Activated B cell treated with CpG ODN at 0.5 μM for 24 hours (primary cell): ENCODE measurements around the gene CCNB1. TPM values are rescaled to one million over a fixed set of nuclear protein-coding genes. Genes with fewer than 3 reads are reported as not detected.

ENCODE experiments used
- ATAC-seq: fragments of 200-7000 bp; cut with Tn5 transposase; one replicate; pipeline ENCODE4 v1.10.0; 2021; ENCODE audit warnings: low read depth, mild to moderate bottlenecking, moderate library complexity
- CTCF ChIA-PET: fragments of 350-600 bp; sonication (Branson Sonifier 250); formaldehyde crosslinking; loops from one replicate; lab custom pipeline; 2021; ENCODE audit warnings: antibody characterized with exemption; lab: Charles Lee
- POLR2A ChIA-PET: fragments of 350-600 bp; sonication (Branson Sonifier 250); formaldehyde crosslinking; loops from one replicate; lab custom pipeline; 2021; ENCODE audit warnings: antibody characterized with exemption; lab: Charles Lee
- DNase-seq: peaks from one replicate; pipeline ENCODE4 v3.0.0; 2022
- H3K27ac Mint-ChIP-seq: one replicate; pipeline ENCODE4 v1.8.0; 2020; ENCODE audit warnings: mixed read lengths
- H3K27me3 Mint-ChIP-seq: one replicate; pipeline ENCODE4 v1.8.0; 2021; ENCODE audit warnings: mixed read lengths
- H3K36me3 Mint-ChIP-seq: one replicate; pipeline ENCODE4 v1.8.0; 2021; ENCODE audit warnings: low read depth, mixed read lengths
- H3K4me1 Mint-ChIP-seq: one replicate; pipeline ENCODE4 v1.8.0; 2021; ENCODE audit warnings: mixed read lengths
- H3K4me3 Mint-ChIP-seq: one replicate; pipeline ENCODE4 v1.8.0; 2020; ENCODE audit warnings: mild to moderate bottlenecking, mixed read lengths
- H3K9me3 Mint-ChIP-seq: one replicate; pipeline ENCODE4 v1.8.0; 2020; ENCODE audit warnings: mixed read lengths
- CTCF ChIP-seq: fragments of 200-600 bp; IDR thresholded peaks from one replicate; pipeline ENCODE4 v1.8.0; 2022; ENCODE audit warnings: antibody characterized with exemption, mild to moderate bottlenecking
- intact Hi-C: fragments of 100-400 bp; cut with micrococcal nuclease; formaldehyde crosslinking; loops from one replicate; pipeline ENCODE4 v1.15.1; 2024
- total RNA-seq: library from RNA; stranded (reverse); gene quantifications from 2 replicates; pipeline ENCODE4 v1.2.3, GENCODE V29; 2022

CCNB1 gene
- total RNA-seq, 1 donor from 2014 or later = 10.6 TPM

GRCh38 chr5:69184621-69185020 lies 17.7 kb downstream of the CCNB1 start:
- peaks cover 8% of the 10 kb centered on the region for H3K4me1 Mint-ChIP-seq
- CTCF ChIA-PET = no interaction called here
- intact Hi-C loops = no loop called here
- no peaks in the 10 kb centered on the region for H3K36me3 Mint-ChIP-seq
- TF ChIP-seq CTCF = no peak
- no peak overlapping the region for H3K27ac Mint-ChIP-seq
- H3K9me3 Mint-ChIP-seq = no peaks in the 10 kb centered on the region
- no peak overlapping the region for H3K4me3 Mint-ChIP-seq
- no peak for DNase-seq
- H3K27me3 Mint-ChIP-seq = no peaks in the 10 kb centered on the region
- POLR2A ChIA-PET = no interaction called here
- ATAC-seq = no peak

GRCh38 chr5:69187342-69187741 lies 20.4 kb downstream of the CCNB1 start:
- H3K4me3 Mint-ChIP-seq = no peak overlapping the region
- ATAC-seq (no peak), DNase-seq (no peak)
- no peaks in the 10 kb centered on the region for H3K27me3 Mint-ChIP-seq
- H3K9me3 Mint-ChIP-seq = no peaks in the 10 kb centered on the region
- POLR2A ChIA-PET = interaction anchor here (0.6 kb wide), 1 partner anchor 317 kb away, joined by 6 read pairs; no protein-coding TSS in a partner anchor
- no peak overlapping the region for H3K27ac Mint-ChIP-seq
- no peak for TF ChIP-seq CTCF
- H3K4me1 Mint-ChIP-seq = peaks cover 14% of the 10 kb centered on the region
- CTCF ChIA-PET = no interaction called here
- H3K36me3 Mint-ChIP-seq = peaks cover 2% of the 10 kb centered on the region
- intact Hi-C loops = no loop called here

- H3K27ac Mint-ChIP-seq = peak overlapping the region; percentile 90
- H3K36me3 Mint-ChIP-seq = peaks cover 4% of the 10 kb centered on the region
- no peak for TF ChIP-seq CTCF
- DNase-seq = no peak
- ATAC-seq = no peak
- ChIA-PET CTCF (no interaction called here), POLR2A (interaction anchor here (0.6 to 2.2 kb wide), 2 partner anchors 11 to 28 kb away, joined by 3 to 11 read pairs; a partner anchor contains a TSS)
- H3K9me3 Mint-ChIP-seq = no peaks in the 10 kb centered on the region
- intact Hi-C loops = loop anchor here (1.0 kb wide), 6 partner anchors 21 to 181 kb away; partner anchors contain the start of genes AK6, CCDC125, CCNB1 and CDK7
- peak overlapping the region; percentile 92 for H3K4me3 Mint-ChIP-seq
- no peaks in the 10 kb centered on the region for H3K27me3 Mint-ChIP-seq
- H3K4me1 Mint-ChIP-seq = peaks cover 14% of the 10 kb centered on the region
Observed at GRCh38 chr5:69188811-69189161, 21.8 kb downstream of the CCNB1 start.

- no peaks in the 10 kb centered on the region for H3K9me3 Mint-ChIP-seq
- peaks cover 8% of the 10 kb centered on the region for H3K36me3 Mint-ChIP-seq
- peak within 1 kb of the TSS; percentile 92 for H3K4me3 Mint-ChIP-seq
- ChIA-PET CTCF (no interaction called here), POLR2A (interaction anchor here (1.4 to 2.2 kb wide), 4 partner anchors 11 to 45 kb away, joined by 4 to 11 read pairs (median 8); partner anchors contain the start of genes CCNB1 and CDK7)
- peak; percentile 88 for DNase-seq
- H3K4me1 Mint-ChIP-seq = peaks cover 14% of the 10 kb centered on the region
- intact Hi-C loops = loop anchor here (1.0 kb wide), 6 partner anchors 22 to 180 kb away; partner anchors contain the start of genes AK6, CCDC125, CCNB1 and CDK7
- peak within 1 kb of the TSS; percentile 90 for H3K27ac Mint-ChIP-seq
- ATAC-seq = peak; percentile 92
- no peak for TF ChIP-seq CTCF
- H3K27me3 Mint-ChIP-seq = no peaks in the 10 kb centered on the region
Observed at GRCh38 chr5:69189162-69190086, 22.5 kb downstream of the CCNB1 start, which contains the start of gene CENPH. CENPH (plus strand) TSS chr5:69189583; CDS start chr5:69189635, 52 bp downstream.

GRCh38 chr5:69202497-69202896 lies 35.5 kb downstream of the CCNB1 start:
- Mint-ChIP-seq H3K4me1 (peaks cover 2% of the 10 kb centered on the region), H3K27me3 (no peaks in the 10 kb centered on the region), H3K4me3 (no peak overlapping the region), H3K9me3 (no peaks in the 10 kb centered on the region), H3K27ac (no peak overlapping the region), H3K36me3 (peaks cover 17% of the 10 kb centered on the region)
- CTCF ChIA-PET = no interaction called here
- POLR2A ChIA-PET = no interaction called here
- DNase-seq = no peak
- intact Hi-C loops = no loop called here
- no peak for TF ChIP-seq CTCF
- ATAC-seq = no peak
